ENCODE results near the gene RAD51B. TPM values are rescaled to one million over a fixed set of nuclear protein-coding genes. Genes with fewer than 3 reads are reported as not detected.

Gene RAD51B
- total RNA-seq, 1 experiment from 2014 or later: 10.8 TPM

GRCh38 chr14:68154275-68154674, 334.7 kb downstream of the RAD51B start:
- ATAC-seq (no peak), DNase-seq (no peak)
- BruUV-seq (replicated peaks): no TSS peak
- intact Hi-C loops (cut with micrococcal nuclease): no loop called here
- Histone ChIP-seq H4K20me1 (ENCODE audit: low read length) (no peaks in the 10 kb centered on the region), H3K4me1 (ENCODE audit: insufficient read depth, low read length) (peaks cover 17% of the 10 kb centered on the region), H3K9ac (ENCODE audit: low read length) (no peak overlapping the region), H2AFZ (ENCODE audit: low read length) (no peak overlapping the region), H3K27ac (ENCODE audit: low read length) (no peak overlapping the region), H3K4me3 (ENCODE audit: low read length) (no peak overlapping the region), H3K79me2 (ENCODE audit: low read length) (no peaks in the 10 kb centered on the region), H3K9me3 (ENCODE audit: low read length) (no peaks in the 10 kb centered on the region), H3K4me2 (ENCODE audit: low read length) (no peak overlapping the region), H3K9me2 (replicated peaks; ENCODE audit: low read length) (no peaks in the 10 kb centered on the region), H3F3A (ENCODE audit: low read length, unreplicated experiment) (no peaks in the 10 kb centered on the region), H3K27me3 (ENCODE audit: low read length) (no peaks in the 10 kb centered on the region), H3K36me3 (ENCODE audit: low read depth, low read length) (0 out of 2 replicates have a peak, but pooled peaks cover 3% of the 10 kb centered on the region)
- POLR2A ChIA-PET (ENCODE audit: unreplicated experiment): no interaction called here
- CTCF ChIA-PET: no interaction called here
- TF ChIP-seq CTCF (conservative IDR thresholded peaks at IDR 0.05; ENCODE audit: low read depth, low read length) (no peak), EZH2 (IDR thresholded peaks at IDR 0.05; ENCODE audit: low read length, unreplicated experiment) (no peak), EZH2phosphoT487 (IDR thresholded peaks at IDR 0.05; ENCODE audit: borderline replicate concordance, low read length) (no peak)

DNA sequence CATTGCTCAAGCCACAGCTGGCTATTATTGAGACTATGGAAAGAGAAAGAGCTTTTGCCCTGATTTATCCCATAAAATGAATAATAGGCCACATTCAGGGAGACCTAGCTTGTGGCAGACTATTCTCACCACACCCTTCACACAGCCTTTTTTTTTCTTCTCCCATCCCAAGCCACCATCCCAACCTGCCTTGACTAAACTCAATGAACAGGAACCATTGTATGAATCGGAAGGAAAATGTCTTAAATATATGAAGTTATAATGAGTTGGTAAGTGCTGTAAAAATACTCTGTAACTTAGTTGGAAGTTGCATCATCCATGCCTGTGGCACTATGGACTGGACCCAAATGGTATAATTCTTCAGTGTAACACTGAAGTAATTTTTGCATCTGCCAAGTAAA, 338.4 kb downstream of the RAD51B start:
- Histone ChIP-seq H3K4me1 (ENCODE audit: insufficient read depth, low read length) (peaks cover 17% of the 10 kb centered on the region), H3K4me2 (ENCODE audit: low read length) (peak overlapping the region; percentile 27), H3K9me2 (replicated peaks; ENCODE audit: low read length) (no peaks in the 10 kb centered on the region), H3K27me3 (ENCODE audit: low read length) (no peaks in the 10 kb centered on the region), H3K4me3 (ENCODE audit: low read length) (no peak overlapping the region), H3K79me2 (ENCODE audit: low read length) (no peaks in the 10 kb centered on the region), H3K9me3 (ENCODE audit: low read length) (no peaks in the 10 kb centered on the region), H3K36me3 (ENCODE audit: low read depth, low read length) (no peaks in the 10 kb centered on the region), H3K9ac (ENCODE audit: low read length) (no peak overlapping the region; the same call in 1 of the 2 replicates), H3K27ac (ENCODE audit: low read length) (peak overlapping the region; percentile 66), H2AFZ (ENCODE audit: low read length) (peak overlapping the region; percentile 46; the same call in 1 of the 2 replicates), H4K20me1 (ENCODE audit: low read length) (no peaks in the 10 kb centered on the region), H3F3A (ENCODE audit: low read length, unreplicated experiment) (no peaks in the 10 kb centered on the region)
- POLR2A ChIA-PET (ENCODE audit: unreplicated experiment): interaction anchor here (0.6 kb wide), 2 partner anchors 26 to 632 kb away, joined by 3 to 4 read pairs; no protein-coding TSS in a partner anchor
- ATAC-seq: peak; percentile 78
- TF ChIP-seq EZH2 (IDR thresholded peaks at IDR 0.05; ENCODE audit: low read length, unreplicated experiment) (no peak), EZH2phosphoT487 (IDR thresholded peaks at IDR 0.05; ENCODE audit: borderline replicate concordance, low read length) (no peak), CTCF (conservative IDR thresholded peaks at IDR 0.05; ENCODE audit: low read depth, low read length) (no peak)
- intact Hi-C loops (cut with micrococcal nuclease): loop anchor here (1.0 to 5.0 kb wide), 4 partner anchors 11 to 156 kb away; no protein-coding TSS in a partner anchor
- no TSS peak for BruUV-seq (replicated peaks)
- peak; percentile 61 for DNase-seq
- CTCF ChIA-PET: no interaction called here

DNA sequence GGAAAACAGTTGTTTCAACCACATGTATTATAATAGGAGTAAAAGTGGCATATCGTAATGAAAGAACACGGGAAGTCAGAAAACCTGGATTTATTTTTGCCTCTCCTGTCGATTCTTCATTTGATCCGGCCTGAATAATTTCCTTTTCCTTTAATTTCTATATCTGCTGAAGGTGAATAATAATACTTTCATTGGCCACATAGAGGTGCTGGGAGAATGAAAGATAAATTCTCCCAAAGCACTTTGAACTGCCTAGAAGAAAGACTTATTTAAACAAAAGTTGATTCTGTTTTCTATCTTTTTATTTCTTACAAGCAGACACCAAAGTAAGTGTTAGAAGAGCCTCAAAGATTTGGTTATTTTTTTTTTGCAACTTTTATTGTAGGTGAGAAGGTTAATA, 339.1 kb downstream of the RAD51B start:
- no TSS peak for BruUV-seq (replicated peaks)
- Histone ChIP-seq H2AFZ (ENCODE audit: low read length) (no peak overlapping the region), H3K9ac (ENCODE audit: low read length) (no peak overlapping the region), H3K4me2 (ENCODE audit: low read length) (no peak overlapping the region), H3K27ac (ENCODE audit: low read length) (peak overlapping the region; percentile 66), H4K20me1 (ENCODE audit: low read length) (no peaks in the 10 kb centered on the region), H3K9me3 (ENCODE audit: low read length) (no peaks in the 10 kb centered on the region), H3K79me2 (ENCODE audit: low read length) (no peaks in the 10 kb centered on the region), H3F3A (ENCODE audit: low read length, unreplicated experiment) (no peaks in the 10 kb centered on the region), H3K4me1 (ENCODE audit: insufficient read depth, low read length) (peaks cover 17% of the 10 kb centered on the region), H3K36me3 (ENCODE audit: low read depth, low read length) (no peaks in the 10 kb centered on the region), H3K9me2 (replicated peaks; ENCODE audit: low read length) (no peaks in the 10 kb centered on the region), H3K27me3 (ENCODE audit: low read length) (no peaks in the 10 kb centered on the region), H3K4me3 (ENCODE audit: low read length) (no peak overlapping the region)
- intact Hi-C loops (cut with micrococcal nuclease): loop anchor here (1.0 to 5.0 kb wide), 4 partner anchors 11 to 156 kb away; no protein-coding TSS in a partner anchor
- ATAC-seq (no peak), DNase-seq (no peak)
- TF ChIP-seq EZH2 (IDR thresholded peaks at IDR 0.05; ENCODE audit: low read length, unreplicated experiment) (no peak), EZH2phosphoT487 (IDR thresholded peaks at IDR 0.05; ENCODE audit: borderline replicate concordance, low read length) (no peak), CTCF (conservative IDR thresholded peaks at IDR 0.05; ENCODE audit: low read depth, low read length) (no peak)
- CTCF ChIA-PET: no interaction called here
- POLR2A ChIA-PET (ENCODE audit: unreplicated experiment): no interaction called here

Data from PC-3 (cell line).